HG03575 (cell line): ENCODE measurements around the gene NRG3.

Source experiments
- ATAC-seq: cut with Tn5 transposase; IDR thresholded peaks from one replicate; pipeline ENCODE4 v1.9.1; 2021; ENCODE audit not compliant: unreplicated experiment, insufficient number of reproducible peaks, low FRiP score; ENCODE audit errors: extremely low read depth

NRG3 gene

GRCh38 chr10:82472406-82473335 is 597.7 kb downstream of the NRG3 start:
- ATAC-seq, result no peak

GRCh38 chr10:82477776-82478175 is 602.8 kb downstream of the NRG3 start:
- no peak for ATAC-seq

DNA sequence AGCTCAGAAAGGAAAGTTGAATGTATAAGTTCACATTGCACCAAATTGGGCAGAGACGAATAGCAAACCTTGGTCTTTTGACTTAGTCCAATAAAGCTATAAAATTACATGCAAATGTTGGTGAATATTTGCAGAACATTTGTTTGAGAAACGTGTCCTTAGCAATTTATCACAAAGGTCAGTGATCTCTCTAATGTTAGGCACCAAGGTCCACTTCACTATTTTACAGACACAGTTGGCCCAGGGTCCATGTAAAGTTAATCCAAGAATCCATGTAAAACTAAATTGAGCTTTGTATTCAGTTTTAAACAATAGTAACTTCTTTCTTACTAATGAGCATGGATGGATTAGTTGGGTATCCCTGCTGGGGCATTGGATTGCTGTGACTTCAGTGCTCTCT is 617.7 kb downstream of the NRG3 start:
- no peak for ATAC-seq

DNA sequence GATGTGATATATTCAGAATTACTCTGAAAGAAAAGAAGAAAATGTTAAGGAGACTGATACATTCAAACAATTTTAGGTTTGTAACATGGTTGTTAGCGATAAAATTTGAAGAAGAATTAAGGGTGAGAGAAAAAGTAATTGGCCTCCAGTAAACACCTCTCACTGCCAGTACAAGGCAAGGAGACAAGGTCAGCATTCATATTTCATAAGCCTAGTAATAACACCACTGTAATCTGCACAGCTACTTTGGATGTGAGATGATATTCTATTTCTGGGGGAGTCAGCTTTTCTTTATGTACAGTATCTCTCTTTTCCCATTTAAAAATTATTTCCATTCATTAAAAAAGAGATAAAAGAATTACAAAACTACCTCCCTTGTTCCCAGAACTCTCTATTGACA is 621.1 kb downstream of the NRG3 start:
- no peak for ATAC-seq

DNA sequence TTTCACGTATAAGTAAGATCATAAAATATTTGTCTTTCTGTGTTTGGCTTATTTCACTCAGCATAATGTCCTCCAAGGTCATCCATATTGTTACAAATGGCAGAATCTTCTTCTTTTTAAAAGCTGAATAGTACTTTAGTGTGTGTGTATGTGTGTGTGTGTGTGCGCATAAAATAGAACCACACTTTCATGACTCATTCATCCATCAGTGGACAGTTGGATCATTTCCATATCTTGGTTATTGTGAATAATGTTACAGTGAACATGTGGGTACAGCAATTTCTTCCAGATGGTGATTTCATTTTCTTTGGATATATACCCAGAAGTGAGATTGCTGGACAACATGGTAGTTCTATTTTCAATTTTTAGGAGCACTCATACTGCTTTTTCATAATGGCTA is 622.4 kb downstream of the NRG3 start:
- no peak for ATAC-seq

DNA sequence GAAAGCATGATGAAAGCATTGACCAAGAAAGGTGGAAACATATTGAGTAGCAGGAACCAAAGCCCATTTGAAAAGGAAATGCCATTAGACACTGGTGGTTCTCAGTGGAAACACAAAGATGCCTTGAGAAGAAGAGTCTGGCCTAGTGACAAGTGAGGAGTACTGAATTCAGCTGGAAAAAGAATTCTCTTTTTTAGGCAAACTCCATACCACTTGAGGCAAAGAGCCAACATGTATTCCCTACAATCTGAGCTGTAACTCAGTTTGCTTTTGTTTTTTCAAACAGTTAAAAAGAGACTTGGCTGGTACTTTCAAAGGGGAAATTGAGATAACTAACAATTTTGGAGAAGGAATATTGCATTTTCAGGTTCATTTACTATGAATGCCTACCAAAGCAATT is 624.0 kb downstream of the NRG3 start:
- ATAC-seq, result no peak

DNA sequence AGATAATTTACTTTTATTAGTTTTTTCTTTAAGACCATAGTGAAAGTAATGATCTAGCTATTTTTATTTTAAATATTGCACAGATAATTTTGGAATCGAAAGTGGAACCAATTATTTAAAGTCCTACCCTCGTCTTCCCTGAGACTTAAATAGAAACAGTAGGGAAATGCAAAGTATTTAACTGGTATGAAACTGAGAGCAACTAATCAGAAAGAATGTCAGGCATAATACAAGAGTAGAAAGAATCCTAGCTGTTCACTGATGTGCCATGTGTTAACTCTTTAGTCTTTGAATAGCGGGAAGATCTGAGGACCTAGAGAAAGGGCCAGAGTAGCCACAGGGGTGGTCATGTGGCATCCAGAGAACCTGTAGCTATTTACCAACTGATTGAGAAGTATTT is 630.0 kb downstream of the NRG3 start:
- ATAC-seq, result no peak

DNA sequence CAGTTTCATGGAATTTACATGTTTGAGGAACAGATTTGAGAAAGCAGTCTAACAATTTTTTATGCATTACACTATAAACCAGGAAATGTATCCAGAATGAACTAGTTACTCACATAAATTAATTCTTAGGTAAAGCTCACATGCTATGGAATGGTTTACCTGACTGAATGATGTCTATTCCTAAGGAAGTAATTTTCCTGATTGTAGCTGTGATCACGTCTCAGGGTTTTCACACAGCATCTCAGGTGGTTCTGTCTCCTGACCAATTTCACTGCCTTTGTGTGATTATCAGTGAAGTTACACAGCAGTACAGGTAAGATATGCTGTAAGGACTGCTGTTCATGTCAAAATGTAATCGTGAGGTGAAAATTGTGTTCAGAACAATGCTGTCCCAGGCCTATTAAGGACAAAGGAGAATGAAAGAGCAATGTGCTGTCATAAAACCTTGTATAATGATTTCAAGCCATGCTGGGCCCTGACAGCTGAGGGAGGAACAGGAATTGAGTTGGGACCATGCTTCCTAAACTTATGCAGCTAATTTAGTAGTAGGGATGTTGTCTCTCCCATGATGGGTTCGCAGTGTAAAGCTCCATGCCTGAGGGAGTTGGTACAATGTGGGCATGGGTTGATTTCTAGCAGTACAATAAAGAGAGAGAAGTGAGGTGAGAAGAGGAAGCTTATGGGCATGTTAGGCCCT is 631.8 kb downstream of the NRG3 start:
- no peak for ATAC-seq

DNA sequence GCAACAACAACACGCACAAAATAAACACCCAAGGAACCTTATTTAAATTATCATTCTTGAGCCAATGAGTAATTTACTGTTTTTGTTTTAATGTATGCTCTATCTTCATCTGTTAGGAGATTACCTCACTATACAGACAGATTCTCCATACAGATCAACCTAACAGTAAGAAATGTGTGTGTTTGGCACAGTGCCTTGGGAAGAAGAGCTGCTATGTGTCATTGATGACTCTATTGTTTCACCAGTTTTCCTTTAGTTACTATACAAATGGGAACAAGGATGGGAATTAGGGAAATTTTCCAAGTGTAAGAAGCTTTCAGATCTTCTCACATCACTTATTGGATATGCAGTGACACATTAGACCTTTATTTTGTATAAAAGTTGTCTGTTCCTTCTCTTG is 640.3 kb downstream of the NRG3 start:
- ATAC-seq, result no peak

- no peak for ATAC-seq
Measured at GRCh38 chr10:82529062-82529461, 654.1 kb downstream of the NRG3 start.

- no peak for ATAC-seq
Measured at GRCh38 chr10:82535457-82535856, 660.5 kb downstream of the NRG3 start.

GRCh38 chr10:82536668-82537067 is 661.7 kb downstream of the NRG3 start:
- ATAC-seq, result no peak

DNA sequence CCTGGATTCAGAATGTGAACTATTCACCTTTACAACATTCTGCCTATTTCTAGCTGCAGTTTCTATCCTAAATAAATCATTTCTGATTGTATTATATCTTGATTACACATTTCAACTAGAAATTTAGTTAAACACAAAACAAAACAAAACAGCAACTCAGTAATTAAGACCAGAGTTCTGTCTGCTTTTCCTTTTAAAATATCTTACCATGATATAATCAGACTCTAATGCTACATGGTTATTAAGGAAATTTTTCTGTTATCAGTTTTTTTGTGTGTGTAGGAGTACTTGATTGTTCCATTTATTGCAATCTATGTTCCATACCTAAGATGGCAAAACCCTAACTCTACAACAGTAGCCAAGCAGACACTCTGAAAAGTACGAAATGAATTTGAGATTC is 663.3 kb downstream of the NRG3 start:
- no peak for ATAC-seq

DNA sequence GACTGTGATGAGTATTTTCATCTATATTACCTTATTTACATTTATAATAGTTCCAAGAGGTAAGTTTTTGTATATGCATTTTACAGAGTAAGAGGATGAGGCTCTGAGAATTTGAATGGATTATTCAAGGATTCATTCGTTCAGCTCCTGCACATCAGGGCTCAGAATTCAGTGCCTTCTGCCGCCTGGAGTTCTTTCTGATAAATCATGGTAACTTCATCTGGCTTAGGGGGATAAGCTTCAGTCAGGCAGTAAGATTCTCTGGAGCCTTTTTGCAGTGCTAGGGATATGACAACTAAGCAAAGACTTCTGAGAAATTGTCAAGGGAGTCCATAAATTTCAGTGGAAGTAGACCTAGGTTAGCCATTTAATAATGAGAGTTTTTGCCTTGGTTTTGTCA is 668.6 kb downstream of the NRG3 start:
- no peak for ATAC-seq

- no peak for ATAC-seq
Measured at GRCh38 chr10:82544377-82544776, 669.4 kb downstream of the NRG3 start.

DNA sequence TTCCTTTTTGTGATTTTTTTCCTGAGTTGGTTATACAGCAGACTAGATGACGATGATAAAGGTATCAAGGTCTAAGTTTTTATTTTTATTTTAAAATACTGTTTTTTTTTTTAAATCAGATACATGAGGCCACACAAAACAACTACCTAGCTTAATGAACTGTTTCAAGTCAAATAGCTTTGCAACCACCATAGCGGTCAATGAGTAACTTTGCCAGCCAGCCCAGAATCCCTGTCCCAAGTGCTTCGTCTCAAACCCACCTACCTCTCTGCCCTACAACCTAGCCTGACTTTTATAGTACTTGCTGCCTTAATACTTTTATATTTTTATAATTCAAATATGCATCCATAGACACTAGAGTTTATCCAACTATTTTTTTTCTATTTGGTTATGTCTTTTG is 676.5 kb downstream of the NRG3 start:
- no peak for ATAC-seq

DNA sequence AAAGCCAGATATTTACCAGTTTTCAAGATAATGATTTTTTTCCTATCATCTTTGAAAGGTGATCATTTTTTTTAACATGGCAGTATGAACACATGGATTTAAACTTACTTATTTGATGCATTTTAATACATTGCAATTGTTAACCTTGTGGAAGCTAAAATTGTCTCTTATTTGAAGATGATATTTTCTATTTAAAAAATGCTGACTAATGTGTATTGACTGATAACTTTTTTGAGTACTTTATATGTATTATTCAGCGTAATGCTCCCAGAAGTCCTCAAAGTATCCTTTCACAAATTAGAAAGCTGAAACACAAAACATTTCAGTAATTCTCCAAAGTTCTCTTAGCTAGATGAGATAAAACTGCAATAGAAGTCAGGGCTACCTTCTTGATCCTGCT is 677.3 kb downstream of the NRG3 start:
- no peak for ATAC-seq

DNA sequence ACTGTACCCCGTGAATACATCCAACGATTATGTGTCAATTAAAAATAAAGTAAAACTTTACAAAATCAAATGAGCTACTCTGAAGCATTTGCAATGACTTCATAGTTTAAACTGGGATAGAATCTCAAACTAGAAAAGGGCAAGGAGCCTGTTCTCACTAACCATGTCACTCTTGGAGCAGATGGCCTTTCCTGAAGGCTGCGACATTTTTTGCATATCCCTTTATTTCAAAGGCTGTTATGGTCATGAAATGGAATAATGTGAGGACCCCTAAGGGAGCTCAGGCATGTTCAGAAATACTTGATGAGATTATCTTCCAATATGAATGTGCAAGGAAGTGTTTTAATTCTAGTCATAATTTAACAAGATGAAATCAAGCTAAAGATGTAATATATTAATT is 679.4 kb downstream of the NRG3 start:
- no peak for ATAC-seq

DNA sequence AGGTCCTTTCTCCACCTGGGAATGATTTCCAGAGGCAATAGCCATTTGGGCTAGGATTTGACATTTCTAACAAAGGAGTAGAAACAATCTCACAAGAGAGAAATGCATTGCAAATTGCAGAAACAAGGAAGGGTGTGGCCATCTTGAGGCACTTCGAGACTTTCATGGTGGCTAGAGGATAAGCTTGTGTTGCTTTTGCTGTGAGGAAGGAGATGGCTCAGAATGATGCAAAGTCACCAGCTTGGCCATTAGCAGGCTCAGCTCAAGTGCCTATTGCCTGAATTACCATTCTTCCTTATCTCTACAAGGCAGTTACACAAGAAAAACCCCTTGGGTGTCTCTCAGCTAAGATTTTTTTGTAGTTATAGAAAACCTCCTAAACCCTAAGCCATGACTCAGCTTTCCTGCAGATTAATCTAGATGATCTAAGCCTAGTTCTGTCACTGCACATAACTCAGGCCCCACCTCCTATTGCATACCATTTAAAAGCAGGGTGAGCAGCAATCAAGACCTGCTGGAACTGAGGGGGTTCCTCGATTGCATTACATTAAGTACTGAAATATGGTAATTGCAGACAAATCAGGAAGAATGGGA is 683.1 kb downstream of the NRG3 start:
- no peak for ATAC-seq
